Ectodermal cell (in vitro differentiated cells): ENCODE data around the gene CTAG1A.
"Not testable (repeated sequence)": the region's sequence is repeated elsewhere in the genome, so short reads cannot be mapped to it uniquely, and the experiment has no call there.

Source experiments
- H3K27ac ChIP-seq: 2 replicates; pipeline ENCODE4 v1.7.0; 2013; ENCODE audit warnings: mild to moderate bottlenecking, low read depth, low read length; ENCODE audit not compliant: insufficient read depth, poor library complexity, severe bottlenecking
- H3K27me3 ChIP-seq: 2 replicates; pipeline ENCODE4 v1.7.0; 2013; ENCODE audit warnings: mild to moderate bottlenecking, low read length; ENCODE audit not compliant: insufficient read depth, control insufficient read depth, poor library complexity, severe bottlenecking
- H3K36me3 ChIP-seq: one replicate; pipeline ENCODE4 v1.7.0; 2013; ENCODE audit warnings: low read length; ENCODE audit not compliant: control insufficient read depth, insufficient read depth
- H3K4me1 ChIP-seq: one replicate; pipeline ENCODE4 v1.7.0; 2013; ENCODE audit warnings: low read length; ENCODE audit not compliant: control insufficient read depth, insufficient read depth
- H3K4me3 ChIP-seq: 2 replicates; pipeline ENCODE4 v1.7.0; 2013; ENCODE audit warnings: low read depth, low read length, control low read depth; ENCODE audit not compliant: insufficient read depth
- H3K9me3 ChIP-seq: 2 replicates; pipeline ENCODE4 v1.7.0; 2013; ENCODE audit warnings: mild to moderate bottlenecking, low read length, moderate library complexity; ENCODE audit not compliant: control insufficient read depth
- WGBS, 2 experiments: methylation state at CpG; one replicate each; pipeline ENCODE4 v1.1.7; 2013; ENCODE audit warnings: missing lambda C conversion rate in 2 of 2; 5-methylcytosine and 5-hydroxymethylcytosine counted together

CTAG1A gene

GRCh38 chrX:154608823-154609222, 23.9 kb downstream of the CTAG1A start:
- 93 to 95% methylated on average over 11 to 12 of the region's 12 CpGs for WGBS, 2 experiments
- H3K9me3 ChIP-seq, H3K27ac ChIP-seq, H3K36me3 ChIP-seq, H3K27me3 ChIP-seq, H3K4me3 ChIP-seq, H3K4me1 ChIP-seq: not testable (repeated sequence)

- H3K27me3 ChIP-seq, H3K4me3 ChIP-seq, H3K9me3 ChIP-seq, H3K27ac ChIP-seq, H3K4me1 ChIP-seq, H3K36me3 ChIP-seq: not testable (repeated sequence)
- 94 to 95% methylated on average over 9 to 12 of the region's 12 CpGs for WGBS, 2 experiments
These were observed 26.2 kb downstream of the CTAG1A start for GRCh38 chrX:154611146-154611545.

DNA sequence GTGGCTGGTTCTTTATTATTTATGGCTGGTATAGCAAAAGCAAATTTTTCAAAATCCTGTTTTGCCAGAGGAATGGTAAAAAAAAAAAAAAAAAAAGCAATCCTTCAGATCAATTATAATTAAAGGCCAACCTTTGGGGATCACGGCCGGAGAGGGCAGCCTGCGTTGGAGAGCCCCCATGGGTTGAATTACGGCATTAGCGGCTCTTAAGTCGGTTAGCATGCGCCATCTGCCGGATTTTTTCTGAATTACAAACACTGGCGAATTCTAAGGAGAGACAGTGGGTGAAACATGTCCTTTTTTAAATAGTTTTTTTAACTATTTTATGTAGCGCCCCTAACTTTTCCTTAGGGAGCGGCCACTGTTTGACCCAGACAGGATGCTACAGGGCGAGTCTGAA, 28.7 kb downstream of the CTAG1A start:
- WGBS, 2 experiments = no CpG with 5 or more reads among the region's 12 CpGs
- not testable (repeated sequence) for H3K4me3 ChIP-seq, H3K36me3 ChIP-seq, H3K4me1 ChIP-seq, H3K27ac ChIP-seq, H3K27me3 ChIP-seq, H3K9me3 ChIP-seq

GRCh38 chrX:154619182-154619581, 34.2 kb downstream of the CTAG1A start, which contains the start of gene CTAG1B:
Gene CTAG1B, minus strand, starts transcription at chrX:154619282. Its CDS starts 64 bp downstream, at chrX:154619218.
- not testable (repeated sequence) for H3K9me3 ChIP-seq, H3K4me1 ChIP-seq, H3K27ac ChIP-seq, H3K4me3 ChIP-seq, H3K27me3 ChIP-seq, H3K36me3 ChIP-seq
- no CpG with 5 or more reads among the region's 28 CpGs for WGBS, 2 experiments

GRCh38 chrX:154620767-154621414, 36.0 kb downstream of the CTAG1A start:
- H3K27me3 ChIP-seq, H3K36me3 ChIP-seq, H3K4me1 ChIP-seq, H3K27ac ChIP-seq, H3K9me3 ChIP-seq, H3K4me3 ChIP-seq: not testable (repeated sequence)
- WGBS, 2 experiments = 76% methylated on average over 2 of the region's 11 CpGs; no CpG with 5 or more reads in 1 of the 2 experiments

DNA sequence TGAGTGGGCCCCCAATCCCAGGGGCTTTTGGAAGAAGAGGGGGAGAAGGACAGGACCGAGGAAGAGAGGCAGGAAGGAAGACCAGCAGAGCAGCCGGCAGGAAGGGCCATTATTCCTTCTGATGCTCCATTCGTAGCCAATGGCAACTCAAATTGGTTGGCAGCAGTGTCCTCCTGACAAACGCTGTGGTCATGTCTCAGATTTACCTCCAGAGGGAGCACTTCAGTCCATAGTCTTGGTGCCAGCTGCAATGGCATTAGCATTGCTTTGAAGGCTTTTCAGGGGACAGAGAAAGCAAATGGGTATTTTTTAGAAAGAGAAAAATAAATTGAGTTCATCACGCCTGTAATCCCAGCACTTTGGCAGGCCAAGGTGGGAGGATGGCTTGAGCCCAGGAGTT, 44.0 kb downstream of the CTAG1A start:
- not testable (repeated sequence) for H3K27me3 ChIP-seq, H3K36me3 ChIP-seq, H3K4me3 ChIP-seq, H3K27ac ChIP-seq, H3K4me1 ChIP-seq, H3K9me3 ChIP-seq
- no CpG with 5 or more reads among the region's 5 CpGs for WGBS, 2 experiments

DNA sequence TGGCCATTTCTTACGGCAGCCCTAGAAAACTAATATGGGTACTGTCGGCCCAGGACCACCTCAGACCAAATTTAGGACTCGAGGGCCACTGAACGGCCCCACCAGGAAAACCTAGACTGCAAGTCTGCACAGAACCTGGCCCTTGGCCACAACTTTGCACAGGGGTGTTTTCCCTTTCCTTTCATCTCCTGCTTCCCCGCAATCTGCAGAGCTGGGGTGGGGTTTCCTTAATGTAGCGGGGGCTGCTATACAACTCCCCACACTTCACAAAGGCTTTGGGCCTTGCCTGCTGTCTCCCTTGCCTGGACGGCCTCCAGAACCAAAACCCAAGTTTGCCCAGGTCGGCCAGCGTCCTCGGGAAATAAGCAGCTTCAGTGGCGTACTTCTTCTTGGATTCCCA, 46.0 kb downstream of the CTAG1A start:
- no CpG with 5 or more reads among the region's 11 CpGs for WGBS, 2 experiments
- H3K4me3 ChIP-seq, H3K9me3 ChIP-seq, H3K27ac ChIP-seq, H3K4me1 ChIP-seq, H3K36me3 ChIP-seq, H3K27me3 ChIP-seq: not testable (repeated sequence)

- H3K4me3 ChIP-seq, H3K9me3 ChIP-seq, H3K27me3 ChIP-seq, H3K36me3 ChIP-seq, H3K4me1 ChIP-seq, H3K27ac ChIP-seq: not testable (repeated sequence)
- no CpG with 5 or more reads among the region's 11 CpGs for WGBS, 2 experiments
These were observed 48.7 kb downstream of the CTAG1A start for GRCh38 chrX:154633661-154634060.
